Ammon's horn (tissue), 1 donor: ENCODE data around the gene ADARB1.

ENCODE experiments used
- DNase-seq: peaks from one replicate; pipeline ENCODE4 v3.0.0-alpha.2; 2016; ENCODE audit warnings: low spot score

Gene ADARB1

GRCh38 chr21:45054927-45055612, 19.3 kb upstream of the ADARB1 start:
- no peak for DNase-seq

GRCh38 chr21:45055861-45056260, 18.5 kb upstream of the ADARB1 start:
- no peak for DNase-seq

- no peak for DNase-seq
These were observed 18.0 kb upstream of the ADARB1 start for GRCh38 chr21:45056296-45056904.

GRCh38 chr21:45056917-45057560, 17.3 kb upstream of the ADARB1 start:
- DNase-seq: no peak

- no peak for DNase-seq
These were observed 16.5 kb upstream of the ADARB1 start for GRCh38 chr21:45057886-45058285.

- DNase-seq: no peak
These were observed 15.3 kb upstream of the ADARB1 start for GRCh38 chr21:45059121-45059520.

GRCh38 chr21:45060089-45060488, 14.3 kb upstream of the ADARB1 start:
- DNase-seq: no peak

- no peak for DNase-seq
These were observed 13.6 kb upstream of the ADARB1 start for GRCh38 chr21:45060675-45061311.

- DNase-seq: no peak
These were observed 10.3 kb upstream of the ADARB1 start for GRCh38 chr21:45064091-45064490.

GRCh38 chr21:45064618-45065399, 9.6 kb upstream of the ADARB1 start:
- no peak for DNase-seq

- DNase-seq: no peak
These were observed 6.7 kb upstream of the ADARB1 start for GRCh38 chr21:45067462-45068285.

- no peak for DNase-seq
These were observed 5.3 kb upstream of the ADARB1 start for GRCh38 chr21:45069085-45069484.

- no peak for DNase-seq
These were observed 4.7 kb upstream of the ADARB1 start for GRCh38 chr21:45069711-45070110.

- no peak for DNase-seq
These were observed 3.1 kb upstream of the ADARB1 start for GRCh38 chr21:45071078-45071873.

- no peak for DNase-seq
These were observed 2.3 kb upstream of the ADARB1 start for GRCh38 chr21:45071874-45072737.

GRCh38 chr21:45072738-45073300, 1.6 kb upstream of the ADARB1 start:
- DNase-seq: no peak

GRCh38 chr21:45073301-45074047, 906 bp upstream of the ADARB1 start:
- no peak for DNase-seq
